HG03342 (cell line): Measurements from ENCODE around the gene DCLK2.
A peak's percentile ranks its signal among the peaks of the same experiment; 100 is the strongest.

Experiments used
- ATAC-seq: cut with Tn5 transposase; IDR thresholded peaks from one replicate; pipeline ENCODE4 v1.9.1; 2021; ENCODE audit warnings: mild to moderate bottlenecking, moderate library complexity; ENCODE audit not compliant: unreplicated experiment

DCLK2 gene

GRCh38 chr4:150068300-150068960 lies 9.8 kb upstream of the DCLK2 start:
- no peak for ATAC-seq

DNA sequence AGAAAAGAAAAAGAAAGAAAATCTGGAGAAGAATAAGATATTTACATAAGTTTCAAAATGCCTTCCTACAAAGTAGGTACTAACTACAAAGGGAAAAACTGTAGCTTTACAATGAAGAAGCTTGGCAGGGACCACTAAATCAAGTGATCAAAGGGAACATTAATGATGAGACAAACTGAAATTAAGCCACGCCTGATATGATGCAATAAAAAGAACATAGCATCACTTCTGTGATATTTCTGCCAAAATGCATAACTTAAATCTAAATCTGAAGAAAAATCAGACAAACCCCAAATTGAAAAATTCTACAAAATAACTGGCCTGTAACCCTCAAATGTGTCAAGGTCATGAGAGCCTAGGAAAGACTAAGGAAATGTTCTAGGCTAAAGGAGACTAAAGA lies 8.9 kb upstream of the DCLK2 start:
- no peak for ATAC-seq

DNA sequence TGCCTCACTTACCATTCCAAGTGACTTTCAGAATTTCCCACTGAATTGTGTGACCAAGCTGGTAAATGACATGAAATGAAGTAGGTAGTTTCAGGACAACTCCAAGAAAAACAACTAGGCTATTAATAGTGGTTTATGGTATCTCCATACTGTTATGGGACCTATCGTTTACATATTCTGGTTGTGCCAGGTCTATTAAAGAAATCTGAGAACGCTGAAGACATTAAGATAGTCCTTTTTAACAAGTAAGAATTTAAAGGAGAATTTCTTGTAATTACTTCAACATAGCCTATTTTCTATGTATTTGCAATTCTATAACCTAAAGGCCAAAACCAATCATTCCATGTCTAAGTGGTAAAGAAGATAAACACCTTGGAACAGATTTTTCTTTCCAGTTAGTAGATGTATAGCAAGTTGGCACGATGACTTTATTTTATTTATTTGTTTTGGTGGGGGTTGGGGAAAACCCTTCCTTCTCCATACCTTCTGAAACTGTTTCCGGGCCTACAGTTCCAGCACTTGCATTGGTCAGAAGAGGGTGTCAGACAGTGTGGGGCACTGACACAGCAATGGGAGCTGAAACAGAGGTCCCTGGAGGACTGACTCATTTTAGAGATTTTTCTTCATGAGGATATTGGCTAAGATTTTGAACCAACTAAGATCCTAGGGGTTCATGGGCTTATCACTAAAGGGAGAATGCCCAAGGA lies 7.6 kb upstream of the DCLK2 start:
- ATAC-seq = no peak

- no peak for ATAC-seq
These were observed 5.8 kb upstream of the DCLK2 start for GRCh38 chr4:150072471-150072870.

GRCh38 chr4:150072906-150073714 lies 5.1 kb upstream of the DCLK2 start:
- no peak for ATAC-seq

DNA sequence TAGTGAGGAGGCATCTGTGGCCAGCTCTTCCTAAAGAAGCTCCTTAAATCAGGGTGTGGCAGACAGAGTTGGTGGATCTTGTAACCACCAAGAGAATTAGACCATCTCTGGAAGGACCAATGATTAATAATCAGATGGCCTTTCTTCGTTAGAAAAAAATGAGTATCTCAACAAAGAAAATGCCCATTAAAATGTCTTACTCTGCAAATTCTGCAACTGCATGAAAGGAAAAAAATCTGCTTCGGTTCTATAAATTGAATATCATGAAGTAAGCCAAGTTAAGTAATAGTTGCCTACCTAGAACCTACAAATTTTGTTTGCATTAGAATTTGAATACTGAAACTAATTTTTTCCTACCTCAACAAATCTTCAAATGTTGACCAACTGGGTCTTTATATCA lies 4.2 kb upstream of the DCLK2 start:
- ATAC-seq = no peak

DNA sequence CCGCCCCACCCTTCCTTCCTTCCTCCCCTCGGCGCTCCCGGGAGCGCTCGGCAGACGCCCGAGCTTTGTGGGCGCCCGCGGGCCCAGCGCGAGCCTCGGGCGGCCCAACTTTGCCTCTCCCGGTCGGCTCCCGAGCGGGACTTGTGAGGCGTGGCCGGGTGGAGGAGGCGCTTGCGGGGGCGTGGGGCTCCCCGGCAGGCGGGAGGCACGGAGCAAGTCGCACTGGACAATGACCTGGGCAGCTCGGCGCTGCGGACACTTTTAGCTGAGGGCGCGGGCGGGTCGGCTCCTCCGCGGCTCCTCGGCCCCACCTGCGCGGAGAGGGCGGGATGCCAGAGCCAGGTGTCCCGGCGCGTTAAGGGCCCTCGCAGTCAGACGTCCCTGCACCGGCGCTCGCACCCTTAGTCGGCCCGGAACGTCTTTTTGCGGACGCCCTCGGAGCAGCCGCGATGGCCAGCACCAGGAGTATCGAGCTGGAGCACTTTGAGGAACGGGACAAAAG lies 385 bp downstream of the DCLK2 start:
- ATAC-seq = peak; percentile 16

GRCh38 chr4:150079081-150079581 lies 886 bp downstream of the DCLK2 start:
- ATAC-seq = peak; percentile 37

DNA sequence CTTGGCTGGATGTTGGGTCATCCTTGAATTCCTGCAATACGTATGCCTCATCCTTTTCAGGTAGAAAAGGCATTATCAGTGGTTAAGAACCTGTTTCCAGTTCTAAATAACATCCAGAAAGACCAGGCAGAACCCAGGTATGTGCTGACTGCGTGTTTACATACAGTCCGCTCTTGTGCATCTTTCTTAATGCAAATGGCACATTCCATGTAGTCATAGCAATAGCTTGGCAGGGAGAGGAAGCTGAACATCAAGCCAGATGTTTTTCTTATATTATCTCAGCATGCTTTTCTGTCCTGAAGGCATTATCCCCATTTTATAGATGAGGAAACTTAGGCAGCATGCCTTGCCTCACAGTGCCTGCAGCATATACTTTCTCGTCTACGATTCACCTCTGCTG lies 2.1 kb downstream of the DCLK2 start:
- ATAC-seq = no peak

DNA sequence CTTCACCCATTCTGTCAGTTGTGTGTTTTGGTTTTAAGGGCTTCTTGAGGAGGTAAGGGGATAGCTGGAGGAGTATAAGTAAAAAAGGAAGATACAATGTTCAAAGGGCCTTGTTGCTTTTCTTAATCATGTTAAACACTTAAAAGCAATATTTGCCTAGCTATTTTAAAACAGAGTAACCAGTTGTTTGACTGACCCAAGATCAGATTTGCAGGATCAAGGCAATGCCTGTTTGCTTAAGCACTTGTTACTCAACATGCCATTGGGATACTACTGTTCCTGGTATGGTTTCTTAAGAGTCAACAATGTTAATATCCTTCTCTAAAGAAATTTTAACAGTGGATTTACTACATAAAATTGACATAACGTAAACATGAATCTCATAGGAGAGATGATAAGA lies 2.6 kb downstream of the DCLK2 start:
- ATAC-seq = no peak

- peak; percentile 86 for ATAC-seq
These were observed 4.0 kb downstream of the DCLK2 start for GRCh38 chr4:150082241-150082640.

- no peak for ATAC-seq
These were observed 8.8 kb downstream of the DCLK2 start for GRCh38 chr4:150087006-150087405.

- no peak for ATAC-seq
These were observed 11.5 kb downstream of the DCLK2 start for GRCh38 chr4:150089732-150090131.

- no peak for ATAC-seq
These were observed 12.6 kb downstream of the DCLK2 start for GRCh38 chr4:150090836-150091235.

DNA sequence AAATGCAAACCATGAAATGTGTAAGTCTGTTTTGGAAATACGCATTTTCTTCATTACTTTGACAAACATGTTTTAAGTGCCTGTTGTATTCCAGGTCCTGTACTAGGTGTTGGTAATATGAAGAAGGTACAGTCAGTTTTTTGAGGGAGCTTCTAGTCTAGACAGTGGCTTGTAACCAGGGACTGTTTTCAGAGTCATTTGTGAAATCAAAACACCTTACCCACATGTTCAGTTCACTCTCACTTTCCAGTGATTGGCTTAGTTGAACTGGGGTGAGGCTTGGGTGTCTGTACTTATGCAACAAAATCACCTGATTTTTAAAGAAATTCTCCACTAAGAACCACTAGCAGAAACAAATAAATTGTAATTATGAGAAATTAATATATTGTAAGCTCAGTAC lies 16.4 kb downstream of the DCLK2 start:
- no peak for ATAC-seq

GRCh38 chr4:150096625-150097024 lies 18.4 kb downstream of the DCLK2 start:
- ATAC-seq = no peak

DNA sequence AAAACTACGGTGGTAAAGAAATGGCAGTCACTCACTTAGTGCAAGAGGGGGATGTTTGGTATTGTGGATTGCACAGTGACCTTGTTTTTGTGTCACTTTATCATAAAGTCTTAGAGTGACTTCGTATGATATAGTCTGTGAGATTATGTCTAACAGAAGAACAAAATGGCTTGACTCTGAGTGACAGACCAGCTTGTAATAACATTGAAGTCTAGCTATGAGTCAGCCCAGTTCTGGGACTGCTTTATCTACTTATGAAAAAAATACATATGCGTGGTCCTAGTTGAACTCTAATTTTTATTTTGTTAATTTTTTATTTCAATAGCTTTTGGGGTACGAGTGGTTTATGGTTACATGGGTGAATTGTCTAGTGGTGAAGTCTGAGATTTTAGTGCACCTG lies 20.0 kb downstream of the DCLK2 start:
- ATAC-seq = no peak

- ATAC-seq = no peak
These were observed 26.3 kb downstream of the DCLK2 start for GRCh38 chr4:150104404-150105027.

DNA sequence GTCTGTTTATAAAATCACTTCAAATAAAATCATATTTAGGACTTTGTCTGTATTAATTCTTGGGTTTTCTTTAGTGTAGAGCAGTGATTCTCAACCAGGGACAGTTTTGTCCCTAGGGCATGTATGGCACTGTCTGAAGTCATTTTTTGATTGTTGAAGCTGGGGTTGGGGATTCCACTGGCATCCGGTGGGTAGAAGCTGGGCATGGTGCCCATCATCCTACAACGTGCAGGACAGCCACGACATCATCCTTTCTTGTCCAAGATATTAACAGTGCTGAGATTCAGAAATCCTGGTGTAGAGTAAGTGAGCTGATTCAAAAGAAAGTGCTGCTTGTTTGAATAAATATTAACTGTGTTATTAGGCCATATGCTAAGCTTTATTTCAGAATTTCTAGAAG lies 28.6 kb downstream of the DCLK2 start:
- ATAC-seq = no peak

GRCh38 chr4:150108691-150109090 lies 30.4 kb downstream of the DCLK2 start:
- ATAC-seq = no peak

- no peak for ATAC-seq
These were observed 36.4 kb downstream of the DCLK2 start for GRCh38 chr4:150114641-150115040.
